OCI-LY1 (cell line): ENCODE results near the gene ACOT11.

Experiments used
- H2AFZ ChIP-seq: fragments of 200-600 bp; sonication (generic), shearing (Covaris generic); 2 replicates; pipeline ENCODE4 v1.6.0; 2014; ENCODE audit warnings: antibody characterized with exemption, mild to moderate bottlenecking, low read length
- H3F3A ChIP-seq: fragments of 200-600 bp; sonication (generic), shearing (Covaris generic); 2 replicates; pipeline ENCODE4 v1.6.0; 2014; ENCODE audit warnings: mild to moderate bottlenecking, antibody characterized with exemption, low read length, moderate library complexity; ENCODE audit not compliant: insufficient read depth
- H3K27ac ChIP-seq: fragments of 200-600 bp; sonication (generic); 2 replicates; pipeline ENCODE4 v1.5.1; 2014; ENCODE audit warnings: low read length, mixed run types, mild to moderate bottlenecking, low read depth; ENCODE audit not compliant: poor library complexity, severe bottlenecking
- H3K27me3 ChIP-seq: fragments of 200-600 bp; sonication (generic); 2 replicates; pipeline ENCODE4 v1.6.0; 2014; ENCODE audit warnings: antibody characterized with exemption, mild to moderate bottlenecking, low read length, moderate library complexity; ENCODE audit not compliant: insufficient read depth
- H3K36me3 ChIP-seq: fragments of 200-600 bp; sonication (generic); 2 replicates; pipeline ENCODE4 v1.6.1; 2014; ENCODE audit warnings: mild to moderate bottlenecking, antibody characterized with exemption, low read length, moderate library complexity, mixed read lengths; ENCODE audit not compliant: insufficient read depth
- H3K4me1 ChIP-seq: fragments of 200-600 bp; sonication (generic); 2 replicates; pipeline ENCODE4 v1.5.1; 2014; ENCODE audit warnings: mild to moderate bottlenecking, low read length, moderate library complexity; ENCODE audit not compliant: insufficient read depth, severe bottlenecking
- H3K4me2 ChIP-seq: fragments of 200-600 bp; sonication (generic), shearing (Covaris generic); 2 replicates; pipeline ENCODE4 v1.6.1; 2014; ENCODE audit warnings: low read length
- H3K4me3 ChIP-seq: fragments of 200-600 bp; sonication (generic); 2 replicates; pipeline ENCODE4 v1.5.1; 2014; ENCODE audit warnings: low read length, low read depth, mild to moderate bottlenecking, mixed read lengths; ENCODE audit not compliant: poor library complexity, severe bottlenecking
- H3K79me2 ChIP-seq: fragments of 200-600 bp; shearing (Covaris generic); 2 replicates; pipeline ENCODE4 v1.6.1; 2016; ENCODE audit warnings: mixed run types, low read length, mixed read lengths; ENCODE audit not compliant: insufficient read depth
- H3K9ac ChIP-seq: fragments of 200-600 bp; sonication (generic), shearing (Covaris generic); 2 replicates; pipeline ENCODE4 v1.6.1; 2014; ENCODE audit warnings: mild to moderate bottlenecking, low read length, mixed read lengths
- H3K9me2 ChIP-seq: fragments of 200-600 bp; sonication (generic), shearing (Covaris generic); 2 replicates; pipeline ENCODE4 v1.6.1; 2014; ENCODE audit warnings: low read depth, mild to moderate bottlenecking, low read length, mixed read lengths
- H3K9me3 ChIP-seq: fragments of 200-600 bp; shearing (Covaris generic); 2 replicates; pipeline ENCODE4 v1.6.1; 2014; ENCODE audit warnings: low read length, mixed read lengths
- H4K20me1 ChIP-seq: fragments of 200-600 bp; sonication (generic), shearing (Covaris generic); 2 replicates; pipeline ENCODE4 v1.6.0; 2016; ENCODE audit warnings: mild to moderate bottlenecking, low read length; ENCODE audit not compliant: insufficient read depth
- EZH2 ChIP-seq: fragments of 200-600 bp; sonication (generic), shearing (Covaris generic); IDR thresholded peaks from 2 replicates; pipeline ENCODE4 v1.8.0; 2017; ENCODE audit warnings: borderline replicate concordance, mixed run types, mild to moderate bottlenecking, antibody characterized with exemption, low read length, moderate library complexity, mixed read lengths
- TF ChIP-seq, protein P1 (sequence below): fragments of 200-600 bp; sonication (generic), shearing (Covaris generic); IDR thresholded peaks from 2 replicates; pipeline ENCODE4 v1.5.1; 2017; ENCODE audit warnings: mild to moderate bottlenecking, antibody characterized with exemption, low read length, moderate library complexity, mixed read lengths

The ACOT11 gene

DNA sequence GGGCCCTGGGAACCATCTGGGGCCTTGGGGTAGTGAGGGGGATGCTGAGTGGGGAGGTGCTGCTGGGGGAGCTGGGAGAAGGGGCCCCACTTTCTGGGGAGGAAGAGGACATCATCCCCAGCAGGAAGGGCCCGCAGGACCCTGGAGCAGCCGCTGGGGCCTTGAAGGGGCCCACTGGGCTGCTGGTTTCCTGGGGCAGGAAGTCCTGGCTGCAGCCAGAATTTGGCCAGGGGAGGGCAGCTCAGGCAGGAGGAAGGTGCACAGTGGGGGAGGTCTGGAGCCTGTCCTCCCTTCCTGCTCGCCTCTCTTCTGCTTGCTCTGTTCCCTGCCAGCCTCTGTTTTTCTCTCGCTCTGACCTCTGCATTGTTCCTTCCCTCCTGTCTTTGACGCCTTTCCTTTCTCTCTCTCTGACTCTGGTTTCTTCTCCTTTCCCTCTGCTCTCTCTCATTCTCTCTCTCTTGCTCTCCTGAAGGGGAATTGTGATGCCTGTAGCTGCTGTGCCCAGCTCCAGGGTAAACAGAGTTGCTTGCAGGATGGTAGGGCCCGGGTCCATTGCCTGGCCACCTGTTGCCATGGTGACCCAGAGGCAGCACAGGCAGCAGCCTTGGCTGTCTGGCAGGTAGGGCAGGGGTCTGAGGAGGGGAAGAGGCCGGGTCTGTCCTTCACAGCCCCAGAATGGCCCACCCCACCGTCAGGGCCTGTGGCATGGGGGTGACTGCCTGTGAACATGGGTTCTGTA lies 23.9 kb downstream of the ACOT11 start:
- Histone ChIP-seq H3K27ac (no peak overlapping the region), H3K9me2 (no peaks in the 10 kb centered on the region), H3K79me2 (no peaks in the 10 kb centered on the region), H3F3A (no peaks in the 10 kb centered on the region), H3K4me1 (no peaks in the 10 kb centered on the region), H3K36me3 (no peaks in the 10 kb centered on the region), H3K4me3 (no peak overlapping the region), H4K20me1 (no peaks in the 10 kb centered on the region), H3K27me3 (0 out of 2 replicates have a peak, but pooled peaks cover 3% of the 10 kb centered on the region), H3K9me3 (no peaks in the 10 kb centered on the region), H2AFZ (no peak overlapping the region), H3K9ac (no peak overlapping the region), H3K4me2 (no peak overlapping the region)
- no peak for TF ChIP-seq EZH2
- TF ChIP-seq, protein P1, sequence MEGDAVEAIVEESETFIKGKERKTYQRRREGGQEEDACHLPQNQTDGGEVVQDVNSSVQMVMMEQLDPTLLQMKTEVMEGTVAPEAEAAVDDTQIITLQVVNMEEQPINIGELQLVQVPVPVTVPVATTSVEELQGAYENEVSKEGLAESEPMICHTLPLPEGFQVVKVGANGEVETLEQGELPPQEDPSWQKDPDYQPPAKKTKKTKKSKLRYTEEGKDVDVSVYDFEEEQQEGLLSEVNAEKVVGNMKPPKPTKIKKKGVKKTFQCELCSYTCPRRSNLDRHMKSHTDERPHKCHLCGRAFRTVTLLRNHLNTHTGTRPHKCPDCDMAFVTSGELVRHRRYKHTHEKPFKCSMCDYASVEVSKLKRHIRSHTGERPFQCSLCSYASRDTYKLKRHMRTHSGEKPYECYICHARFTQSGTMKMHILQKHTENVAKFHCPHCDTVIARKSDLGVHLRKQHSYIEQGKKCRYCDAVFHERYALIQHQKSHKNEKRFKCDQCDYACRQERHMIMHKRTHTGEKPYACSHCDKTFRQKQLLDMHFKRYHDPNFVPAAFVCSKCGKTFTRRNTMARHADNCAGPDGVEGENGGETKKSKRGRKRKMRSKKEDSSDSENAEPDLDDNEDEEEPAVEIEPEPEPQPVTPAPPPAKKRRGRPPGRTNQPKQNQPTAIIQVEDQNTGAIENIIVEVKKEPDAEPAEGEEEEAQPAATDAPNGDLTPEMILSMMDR = no peak

DNA sequence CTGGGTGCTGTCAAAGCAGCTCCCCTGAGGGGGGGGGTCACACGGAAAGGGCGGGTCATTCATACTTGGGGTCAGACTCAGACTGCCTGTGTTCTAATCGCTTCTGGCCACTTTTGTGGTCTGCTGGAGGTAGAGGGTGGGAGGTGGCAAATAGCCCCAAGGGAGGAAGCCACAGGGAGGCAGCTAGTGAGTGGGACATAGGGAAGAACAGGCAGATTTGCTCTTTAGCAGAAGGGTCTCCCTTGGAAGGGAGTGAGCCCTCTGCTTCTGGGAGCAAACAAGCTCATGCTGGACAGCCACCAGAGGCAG lies 24.5 kb downstream of the ACOT11 start:
- H2AFZ ChIP-seq = no peak overlapping the region
- TF ChIP-seq, protein P1 = no peak
- TF ChIP-seq EZH2 = no peak
- no peak overlapping the region for H3K27ac ChIP-seq
- no peak overlapping the region for H3K9ac ChIP-seq
- no peaks in the 10 kb centered on the region for H3F3A ChIP-seq
- H3K79me2 ChIP-seq = no peaks in the 10 kb centered on the region
- no peaks in the 10 kb centered on the region for H3K9me2 ChIP-seq
- no peak overlapping the region for H3K4me2 ChIP-seq
- H3K4me1 ChIP-seq = no peaks in the 10 kb centered on the region
- no peak overlapping the region for H3K4me3 ChIP-seq
- no peaks in the 10 kb centered on the region for H3K36me3 ChIP-seq
- H3K9me3 ChIP-seq = no peaks in the 10 kb centered on the region
- H3K27me3 ChIP-seq = 0 out of 2 replicates have a peak, but pooled peaks cover 3% of the 10 kb centered on the region
- H4K20me1 ChIP-seq = no peaks in the 10 kb centered on the region

GRCh38 chr1:54574158-54574778 lies 26.2 kb downstream of the ACOT11 start:
- no peak overlapping the region for H3K9ac ChIP-seq
- H2AFZ ChIP-seq = no peak overlapping the region

More at GRCh38 chr1:54574158-54574778, 26.2 kb downstream of the ACOT11 start:
- Histone ChIP-seq H3K9me2 (no peaks in the 10 kb centered on the region), H3K4me1 (no peaks in the 10 kb centered on the region), H3K27me3 (0 out of 2 replicates have a peak, but pooled peaks cover 3% of the 10 kb centered on the region), H3K4me3 (no peak overlapping the region), H3K79me2 (no peaks in the 10 kb centered on the region), H4K20me1 (no peaks in the 10 kb centered on the region), H3K4me2 (no peak overlapping the region), H3K36me3 (no peaks in the 10 kb centered on the region), H3K9me3 (no peaks in the 10 kb centered on the region), H3F3A (no peaks in the 10 kb centered on the region), H3K27ac (no peak overlapping the region)
- TF ChIP-seq, protein P1 = no peak
- no peak for TF ChIP-seq EZH2
